NT2/D1 (cell line): ENCODE measurements around the gene INPP4B.

Source experiments
- SUZ12 ChIP-seq: IDR thresholded peaks from 2 replicates; pipeline ENCODE4 v1.6.1; 2011; ENCODE audit not compliant: insufficient read length, insufficient read depth; ENCODE audit errors: extremely low read depth
- YY1 ChIP-seq: IDR thresholded peaks from 2 replicates; pipeline ENCODE4 v1.6.1; 2011; ENCODE audit not compliant: insufficient read length, insufficient read depth
- ZNF274 ChIP-seq: IDR thresholded peaks from 2 replicates; pipeline ENCODE4 v1.6.1; 2011; ENCODE audit warnings: mild to moderate bottlenecking, low read depth, low read length

DNA sequence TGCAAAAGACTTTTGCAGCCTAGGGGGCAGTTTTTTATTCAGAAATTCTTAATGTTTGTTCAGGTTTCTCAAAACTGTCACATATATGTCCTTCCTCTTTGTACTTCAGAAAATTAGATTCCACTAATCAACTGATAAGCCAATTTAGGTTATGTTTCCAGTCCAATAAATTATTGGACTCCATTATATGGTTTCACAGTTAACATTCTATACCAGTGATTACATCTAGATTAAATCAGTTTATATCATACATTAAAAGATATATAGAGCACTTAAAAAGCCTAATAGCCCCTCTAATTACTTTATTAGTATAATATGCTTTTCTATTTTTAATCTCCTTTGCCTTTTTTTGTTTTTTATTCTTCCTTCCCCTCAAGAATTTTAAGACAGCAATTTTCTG, 434.1 kb downstream of the INPP4B start:
- TF ChIP-seq SUZ12 (no peak), YY1 (no peak), ZNF274 (no peak)
